GM19043 (cell line): Measurements from ENCODE around the gene NCAPG2.

Source experiments
- ATAC-seq: cut with Tn5 transposase; IDR thresholded peaks from one replicate; pipeline ENCODE4 v1.9.1; 2021; ENCODE audit warnings: low read depth; ENCODE audit not compliant: unreplicated experiment

The NCAPG2 gene

GRCh38 chr7:158733775-158734494 is 29.3 kb upstream of the NCAPG2 start:
- no peak for ATAC-seq

GRCh38 chr7:158733220-158733519 is 28.6 kb upstream of the NCAPG2 start:
- no peak for ATAC-seq

GRCh38 chr7:158732494-158733219 is 28.1 kb upstream of the NCAPG2 start:
- no peak for ATAC-seq

- ATAC-seq = no peak
Measured at GRCh38 chr7:158731761-158732160, 27.2 kb upstream of the NCAPG2 start.

- ATAC-seq = no peak
Measured at GRCh38 chr7:158730383-158731346, 26.1 kb upstream of the NCAPG2 start.

- no peak for ATAC-seq
Measured at GRCh38 chr7:158729646-158730382, 25.2 kb upstream of the NCAPG2 start.

GRCh38 chr7:158728911-158729645 is 24.5 kb upstream of the NCAPG2 start:
- no peak for ATAC-seq

- ATAC-seq = no peak
Measured at GRCh38 chr7:158727690-158728089, 23.1 kb upstream of the NCAPG2 start.

- no peak for ATAC-seq
Measured at GRCh38 chr7:158726277-158726807, 21.7 kb upstream of the NCAPG2 start.

- ATAC-seq = no peak
Measured at GRCh38 chr7:158725506-158725800, 20.8 kb upstream of the NCAPG2 start.

- ATAC-seq = no peak
Measured at GRCh38 chr7:158724658-158725505, 20.3 kb upstream of the NCAPG2 start.

GRCh38 chr7:158723714-158724385 is 19.2 kb upstream of the NCAPG2 start:
- no peak for ATAC-seq

- ATAC-seq = no peak
Measured at GRCh38 chr7:158723266-158723665, 18.7 kb upstream of the NCAPG2 start.

GRCh38 chr7:158722574-158723237 is 18.1 kb upstream of the NCAPG2 start:
- ATAC-seq = no peak

GRCh38 chr7:158720112-158720511 is 15.5 kb upstream of the NCAPG2 start:
- ATAC-seq = no peak

- ATAC-seq = no peak
Measured at GRCh38 chr7:158716802-158717201, 12.2 kb upstream of the NCAPG2 start.

GRCh38 chr7:158710651-158711102 is 6.1 kb upstream of the NCAPG2 start:
- ATAC-seq = no peak

GRCh38 chr7:158707610-158708009 is 3.0 kb upstream of the NCAPG2 start:
- no peak for ATAC-seq
